ENCODE data around the gene CHRNA5.

Gene CHRNA5

DNA sequence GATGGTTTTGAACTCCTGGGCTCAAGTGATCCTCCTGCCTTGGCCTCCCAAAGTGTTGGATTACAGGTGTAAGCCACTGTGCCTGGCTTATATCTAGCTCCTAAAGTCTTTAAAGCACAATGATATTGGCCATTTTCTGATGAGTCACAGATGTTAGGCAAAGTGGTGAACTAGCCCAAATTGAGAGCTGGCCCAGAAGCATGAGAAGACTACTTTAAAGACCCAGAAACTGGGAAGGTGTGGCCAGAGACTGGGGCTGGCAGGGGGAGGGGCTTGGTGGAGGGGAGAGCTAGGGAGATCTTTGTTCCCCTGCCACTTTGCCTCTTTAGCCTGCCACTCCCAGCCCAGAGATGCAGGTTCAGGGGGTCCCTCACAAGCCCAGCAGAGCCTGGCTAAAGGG is 33.9 kb downstream of the CHRNA5 start:
- Histone ChIP-seq H3K27ac (ENCODE audit: low read depth, low read length) (no peak overlapping the region), H3K79me2 (ENCODE audit: insufficient read depth, low read length) (no peaks in the 10 kb centered on the region), H3K4me2 (ENCODE audit: low read depth, low read length, poor library complexity, severe bottlenecking) (no peak overlapping the region), H3K9me3 (ENCODE audit: insufficient read depth, low read length) (no peaks in the 10 kb centered on the region), H3K4me3 (ENCODE audit: insufficient read depth, low read length, poor library complexity, severe bottlenecking) (no peak overlapping the region), H3K36me3 (ENCODE audit: low read length) (no peaks in the 10 kb centered on the region), H3K9ac (ENCODE audit: low read length) (no peak overlapping the region), H3F3A (ENCODE audit: insufficient read depth) (no peaks in the 10 kb centered on the region), H4K20me1 (ENCODE audit: low read depth, low read length) (no peaks in the 10 kb centered on the region), H3K9me2 (replicated peaks; ENCODE audit: insufficient read depth, low read length) (no peaks in the 10 kb centered on the region), H3K27me3 (ENCODE audit: low read length) (no peaks in the 10 kb centered on the region), H2AFZ (ENCODE audit: low read depth, low read length, severe bottlenecking) (no peak overlapping the region)
- TF ChIP-seq, protein P1, sequence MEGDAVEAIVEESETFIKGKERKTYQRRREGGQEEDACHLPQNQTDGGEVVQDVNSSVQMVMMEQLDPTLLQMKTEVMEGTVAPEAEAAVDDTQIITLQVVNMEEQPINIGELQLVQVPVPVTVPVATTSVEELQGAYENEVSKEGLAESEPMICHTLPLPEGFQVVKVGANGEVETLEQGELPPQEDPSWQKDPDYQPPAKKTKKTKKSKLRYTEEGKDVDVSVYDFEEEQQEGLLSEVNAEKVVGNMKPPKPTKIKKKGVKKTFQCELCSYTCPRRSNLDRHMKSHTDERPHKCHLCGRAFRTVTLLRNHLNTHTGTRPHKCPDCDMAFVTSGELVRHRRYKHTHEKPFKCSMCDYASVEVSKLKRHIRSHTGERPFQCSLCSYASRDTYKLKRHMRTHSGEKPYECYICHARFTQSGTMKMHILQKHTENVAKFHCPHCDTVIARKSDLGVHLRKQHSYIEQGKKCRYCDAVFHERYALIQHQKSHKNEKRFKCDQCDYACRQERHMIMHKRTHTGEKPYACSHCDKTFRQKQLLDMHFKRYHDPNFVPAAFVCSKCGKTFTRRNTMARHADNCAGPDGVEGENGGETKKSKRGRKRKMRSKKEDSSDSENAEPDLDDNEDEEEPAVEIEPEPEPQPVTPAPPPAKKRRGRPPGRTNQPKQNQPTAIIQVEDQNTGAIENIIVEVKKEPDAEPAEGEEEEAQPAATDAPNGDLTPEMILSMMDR (IDR thresholded peaks at IDR 0.05; ENCODE audit: insufficient read depth, low read length, poor library complexity, severe bottlenecking) = no peak
- no peak for TF ChIP-seq EZH2phosphoT487 (conservative IDR thresholded peaks at IDR 0.05; ENCODE audit: low read length)

DNA sequence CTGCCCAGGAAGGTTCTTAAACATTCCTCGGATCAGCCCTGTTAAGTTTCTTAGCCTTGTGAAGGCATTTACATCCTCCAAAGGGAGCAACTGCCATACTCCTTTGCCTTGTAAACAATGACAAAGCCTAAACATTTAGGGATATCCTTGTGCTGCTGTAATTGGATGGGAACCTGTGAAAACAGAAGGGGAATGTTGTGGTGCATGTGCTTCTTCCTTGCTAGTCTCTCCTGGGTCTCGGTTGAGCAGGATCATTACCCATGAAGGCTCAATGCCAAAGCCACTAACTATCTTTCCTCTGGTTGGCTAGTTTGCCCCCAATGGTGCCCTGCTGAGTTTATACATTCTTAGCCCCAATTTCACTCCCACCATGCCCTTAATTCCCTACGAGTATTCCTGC is 38.1 kb downstream of the CHRNA5 start:
- Histone ChIP-seq H3K9ac (ENCODE audit: low read length) (no peak overlapping the region), H3K27ac (ENCODE audit: low read depth, low read length) (no peak overlapping the region), H3K9me3 (ENCODE audit: insufficient read depth, low read length) (no peaks in the 10 kb centered on the region), H3K9me2 (replicated peaks; ENCODE audit: insufficient read depth, low read length) (no peaks in the 10 kb centered on the region), H3K36me3 (ENCODE audit: low read length) (no peaks in the 10 kb centered on the region), H4K20me1 (ENCODE audit: low read depth, low read length) (no peaks in the 10 kb centered on the region), H3F3A (ENCODE audit: insufficient read depth) (no peaks in the 10 kb centered on the region), H3K27me3 (ENCODE audit: low read length) (no peaks in the 10 kb centered on the region), H2AFZ (ENCODE audit: low read depth, low read length, severe bottlenecking) (no peak overlapping the region), H3K79me2 (ENCODE audit: insufficient read depth, low read length) (no peaks in the 10 kb centered on the region), H3K4me2 (ENCODE audit: low read depth, low read length, poor library complexity, severe bottlenecking) (no peak overlapping the region), H3K4me3 (ENCODE audit: insufficient read depth, low read length, poor library complexity, severe bottlenecking) (no peak overlapping the region)
- TF ChIP-seq, protein P1 (IDR thresholded peaks at IDR 0.05; ENCODE audit: insufficient read depth, low read length, poor library complexity, severe bottlenecking) = no peak
- TF ChIP-seq EZH2phosphoT487 (conservative IDR thresholded peaks at IDR 0.05; ENCODE audit: low read length) = no peak

DNA sequence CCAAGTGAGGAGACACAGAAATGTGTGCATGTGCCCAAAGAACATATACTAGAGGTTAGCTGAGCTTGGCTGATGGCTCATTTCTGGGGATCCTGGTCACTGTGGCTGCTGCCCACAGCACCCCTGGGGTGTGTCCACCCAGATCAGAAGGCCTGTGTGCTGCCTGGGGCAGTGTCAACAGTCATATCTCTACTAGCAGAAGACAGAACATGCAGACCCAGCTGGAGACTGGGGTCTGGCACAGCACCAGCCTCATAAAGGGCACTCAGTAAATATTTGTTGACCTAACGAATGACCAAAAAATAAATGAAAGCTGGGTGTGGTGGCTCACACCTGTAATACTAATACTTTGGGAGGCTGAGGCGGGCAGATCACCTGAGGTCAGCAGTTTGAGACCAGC is 39.1 kb downstream of the CHRNA5 start:
- no peak overlapping the region for H3K9ac ChIP-seq (ENCODE audit: low read length)
- no peaks in the 10 kb centered on the region for H3K36me3 ChIP-seq (ENCODE audit: low read length)
- H3K27me3 ChIP-seq (ENCODE audit: low read length) = no peaks in the 10 kb centered on the region
- TF ChIP-seq EZH2phosphoT487 (conservative IDR thresholded peaks at IDR 0.05; ENCODE audit: low read length) = no peak
- TF ChIP-seq, protein P1 (IDR thresholded peaks at IDR 0.05; ENCODE audit: insufficient read depth, low read length, poor library complexity, severe bottlenecking) = no peak
- no peaks in the 10 kb centered on the region for H3K9me3 ChIP-seq (ENCODE audit: insufficient read depth, low read length)
- H3K9me2 ChIP-seq (replicated peaks; ENCODE audit: insufficient read depth, low read length) = no peaks in the 10 kb centered on the region
- no peak overlapping the region for H3K4me3 ChIP-seq (ENCODE audit: insufficient read depth, low read length, poor library complexity, severe bottlenecking)
- no peak overlapping the region for H2AFZ ChIP-seq (ENCODE audit: low read depth, low read length, severe bottlenecking)
- H3K79me2 ChIP-seq (ENCODE audit: insufficient read depth, low read length) = no peaks in the 10 kb centered on the region
- no peak overlapping the region for H3K27ac ChIP-seq (ENCODE audit: low read depth, low read length)
- H4K20me1 ChIP-seq (ENCODE audit: low read depth, low read length) = no peaks in the 10 kb centered on the region
- no peaks in the 10 kb centered on the region for H3F3A ChIP-seq (ENCODE audit: insufficient read depth)
- no peak overlapping the region for H3K4me2 ChIP-seq (ENCODE audit: low read depth, low read length, poor library complexity, severe bottlenecking)
